HepG2 (cell line): ENCODE measurements around the gene CARS2. TPM values are rescaled to one million over a fixed set of nuclear protein-coding genes. Genes with fewer than 3 reads are reported as not detected.

Experiments used
- ATAC-seq: fragments of 200-7000 bp; cut with Tn5 transposase; 3 replicates; pipeline ENCODE4 v1.9.1; 2020; ENCODE audit warnings: mild to moderate bottlenecking, moderate library complexity
- BruUV-seq: library from RNA; stranded (reverse); fragments of 400-500 nt; replicated peaks from 2 replicates; lab custom pipeline; 2021; lab: Mats Ljungman, UMichigan
- CTCF ChIA-PET: fragments of 300-600 bp; formaldehyde crosslinking; extraction: SDS; loops from one replicate; lab custom pipeline; 2021; ENCODE audit warnings: low total read pairs, inconsistent platforms, low intra/inter-chr PET ratio; lab: Yijun Ruan, JAX
- POLR2A ChIA-PET: fragments of 350-600 bp; sonication (Branson Sonifier 250); formaldehyde crosslinking; loops from one replicate; lab custom pipeline; 2020; ENCODE audit warnings: antibody characterized with exemption, inconsistent platforms; lab: Yijun Ruan, JAX
- DNase-seq: peaks from one replicate; pipeline ENCODE4 v3.0.0-alpha.2; 2015; ENCODE audit warnings: low spot score
- FAIRE-seq: peaks from 3 replicates; lab custom pipeline; 2011; peaks lifted over from hg19 to GRCh38; lab: Jason Lieb, UNC
- H2AFZ ChIP-seq: one replicate; pipeline ENCODE4 v1.6.1; 2011; ENCODE audit warnings: low read length, inconsistent platforms
- H3K27ac ChIP-seq: fragments of 300-600 bp; 3 replicates; pipeline ENCODE4 v1.8.0; 2011; ENCODE audit warnings: mixed run types, mild to moderate bottlenecking, mixed read lengths, low read length, inconsistent platforms; ENCODE audit not compliant: insufficient read depth; ENCODE audit errors: extremely low read length
- H3K27me3 ChIP-seq, 2 experiments: fragments of 200-600 bp in 1 of 2; 2 replicates in 1 of 2; 3 replicates in 1 of 2; pipeline versions ENCODE4 v1.6.0 to v1.8.0; 2011; ENCODE audit warnings: low read length in 2 of 2, mild to moderate bottlenecking in 2 of 2, moderate library complexity in 2 of 2, inconsistent platforms in 1 of 2; ENCODE audit not compliant: insufficient read depth in 2 of 2, control insufficient read depth in 1 of 2
- H3K36me3 ChIP-seq, 2 experiments: fragments of 200-600 bp in 1 of 2; replicated peaks in 1 of 2; 2 replicates in 1 of 2; 3 replicates in 1 of 2; pipeline versions ENCODE4 v1.5.1 to v1.8.0; 2011; ENCODE audit warnings: low read length in 2 of 2, inconsistent platforms in 1 of 2; ENCODE audit not compliant: insufficient read depth in 2 of 2, control insufficient read depth in 1 of 2
- H3K4me1 ChIP-seq: 2 replicates; pipeline ENCODE4 v1.5.1; 2012; ENCODE audit warnings: low read length, inconsistent platforms; ENCODE audit not compliant: insufficient read depth
- H3K4me2 ChIP-seq: 2 replicates; pipeline ENCODE4 v1.6.0; 2011; ENCODE audit warnings: low read depth, low read length, inconsistent platforms
- H3K4me3 ChIP-seq, 3 experiments: fragments of 200-600 bp in 1 of 3; sonication (generic), shearing (Covaris generic) in 1 of 3; replicated peaks in 1 of 3; 2 replicates each; pipeline ENCODE4 v1.5.1; 2011 to 2016; ENCODE audit warnings: low read length in 3 of 3, inconsistent platforms in 2 of 3, low read depth in 2 of 3, mild to moderate bottlenecking in 2 of 3, control low read depth in 1 of 3, mixed read lengths in 1 of 3; ENCODE audit not compliant: insufficient read depth in 1 of 3
- H3K79me2 ChIP-seq: one replicate; pipeline ENCODE4 v1.6.1; 2011; ENCODE audit warnings: low read length, inconsistent platforms; ENCODE audit not compliant: insufficient read depth
- H3K9ac ChIP-seq: 2 replicates; pipeline ENCODE4 v1.6.0; 2011; ENCODE audit warnings: mild to moderate bottlenecking, low read depth, low read length, inconsistent platforms; ENCODE audit not compliant: insufficient read depth
- H3K9me3 ChIP-seq: 2 replicates; pipeline ENCODE4 v1.5.1; 2012; ENCODE audit warnings: mild to moderate bottlenecking, low read length
- H4K20me1 ChIP-seq: 2 replicates; pipeline ENCODE4 v1.6.0; 2011; ENCODE audit warnings: inconsistent platforms, mild to moderate bottlenecking, low read length, moderate library complexity; ENCODE audit not compliant: insufficient read depth
- NCOA1 ChIP-seq: sonication (generic); formaldehyde crosslinking; IDR thresholded peaks from 2 replicates; pipeline ENCODE4 v1.9.0; 2021; ENCODE audit warnings: missing genetic modification reagents
- ZMYM4 ChIP-seq: sonication (generic); formaldehyde crosslinking; IDR thresholded peaks from 2 replicates; pipeline ENCODE4 v1.8.1; 2023; ENCODE audit warnings: mild to moderate bottlenecking, missing genetic modification reagents
- ZNF24 ChIP-seq: fragments of 450-650 bp; IDR thresholded peaks from 2 replicates; pipeline ENCODE4 v1.6.1; 2017; ENCODE audit warnings: antibody characterized with exemption, mild to moderate bottlenecking
- ZNF563 ChIP-seq: sonication (generic); formaldehyde crosslinking; IDR thresholded peaks from 2 replicates; pipeline ENCODE4 v1.8.0; 2022; ENCODE audit warnings: mild to moderate bottlenecking, moderate library complexity, missing genetic modification reagents
- ZNF678 ChIP-seq: sonication (generic); formaldehyde crosslinking; IDR thresholded peaks from 2 replicates; pipeline ENCODE4 v1.4.0; 2020; ENCODE audit warnings: mild to moderate bottlenecking, missing genetic modification reagents
- ZNF782 ChIP-seq: sonication (generic); formaldehyde crosslinking; IDR thresholded peaks from 2 replicates; pipeline ENCODE4 v1.4.0; 2020; ENCODE audit warnings: missing genetic modification reagents, mild to moderate bottlenecking, borderline replicate concordance
- WGBS: methylation state at CpG from one replicate; pipeline ENCODE4 v1.1.6; 2017; ENCODE audit warnings: low lambda C conversion rate; 5-methylcytosine and 5-hydroxymethylcytosine counted together
- in situ Hi-C: cut with HindIII; loops from 2 replicates; pipeline ENCODE4 v1.10.0; 2017; ENCODE audit warnings: low pct_unique_long_range_greater_than_20kb; ENCODE audit not compliant: extremely low pct_ligation_motif_present
- intact Hi-C: fragments of 100-400 bp; cut with micrococcal nuclease; formaldehyde crosslinking; loops from one replicate; pipeline ENCODE4 v1.10.0; 2022; ENCODE audit not compliant: unreplicated experiment
- polyA plus RNA-seq, 8 experiments: library from polyadenylated mRNA; depleted of rRNA in 3 of 8; stranded (reverse) in 7 of 8; unstranded in 1 of 8; fragments of >200 nt; fragmentation: Illumina TruSeq in 4 of 8; extraction: Trizol in 4 of 8; gene quantifications; 2 replicates each; pipeline versions ENCODE4 v1.2.1 to v1.2.3, GENCODE V29; 2011 to 2016; ENCODE audit warnings: low read depth in 4 of 8, missing spikeins in 1 of 8, mixed read lengths in 1 of 8; ENCODE audit not compliant: insufficient read depth in 1 of 8
- total RNA-seq, 5 experiments: library from RNA; depleted of rRNA; stranded (reverse); fragments of >200 nt; fragmentation: Illumina TruSeq; extraction: Trizol; gene quantifications; 2 replicates each; pipeline ENCODE4 v1.2.3, GENCODE V29; 2016; ENCODE audit warnings: low read depth in 1 of 5
- TF ChIP-seq, protein P1 (sequence below): sonication (generic); formaldehyde crosslinking; IDR thresholded peaks from 2 replicates; pipeline ENCODE4 v1.8.0; 2022; ENCODE audit warnings: missing genetic modification reagents, mild to moderate bottlenecking, inconsistent platforms, borderline replicate concordance
- TF ChIP-seq, protein P2 (sequence below): sonication (generic); formaldehyde crosslinking; IDR thresholded peaks from one replicate; pipeline ENCODE4 v1.5.1; 2020; ENCODE audit warnings: mild to moderate bottlenecking, missing genetic modification reagents; ENCODE audit errors: not compliant biosample characterization
- TF ChIP-seq, protein P3 (sequence below): sonication (generic); formaldehyde crosslinking; IDR thresholded peaks from 2 replicates; pipeline ENCODE4 v1.5.0; 2020; ENCODE audit warnings: missing genetic modification reagents, mild to moderate bottlenecking, borderline replicate concordance

The CARS2 gene
- total and polyA plus RNA-seq, 2 of the 13 experiments (the other 11 are each of a cell fraction or from before 2014, with no cell fraction given), result 41.1 to 59.3 TPM

DNA sequence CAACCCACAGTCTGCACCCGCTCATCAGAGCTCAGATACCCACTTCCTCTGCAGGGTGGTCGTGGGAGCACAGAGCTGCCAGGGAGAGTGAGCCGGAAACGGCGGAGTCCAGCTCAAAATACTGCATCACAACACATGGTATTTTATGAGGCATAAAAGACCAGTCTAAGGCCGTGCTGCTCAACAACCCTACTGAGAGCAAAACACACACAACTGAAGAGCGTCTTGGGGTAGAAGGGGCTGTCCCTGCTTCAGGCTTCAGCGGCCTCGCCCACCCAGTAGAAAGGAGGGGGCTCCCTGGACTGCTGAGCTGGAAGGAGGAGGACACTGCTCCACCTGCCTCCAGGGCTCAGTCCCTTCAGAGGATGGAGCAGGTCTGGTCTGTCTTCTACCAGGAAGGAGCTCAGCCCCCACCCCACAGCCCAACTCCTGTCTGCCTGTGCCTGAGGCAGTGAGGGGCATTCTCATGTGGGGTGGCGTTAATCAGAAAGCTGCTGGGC is 53.6 kb downstream of the CARS2 start (continued):
- no peak for TF ChIP-seq ZNF782 (CRISPR knock-in tag)
- TF ChIP-seq ZNF24, result no peak
- TF ChIP-seq, protein P1, sequence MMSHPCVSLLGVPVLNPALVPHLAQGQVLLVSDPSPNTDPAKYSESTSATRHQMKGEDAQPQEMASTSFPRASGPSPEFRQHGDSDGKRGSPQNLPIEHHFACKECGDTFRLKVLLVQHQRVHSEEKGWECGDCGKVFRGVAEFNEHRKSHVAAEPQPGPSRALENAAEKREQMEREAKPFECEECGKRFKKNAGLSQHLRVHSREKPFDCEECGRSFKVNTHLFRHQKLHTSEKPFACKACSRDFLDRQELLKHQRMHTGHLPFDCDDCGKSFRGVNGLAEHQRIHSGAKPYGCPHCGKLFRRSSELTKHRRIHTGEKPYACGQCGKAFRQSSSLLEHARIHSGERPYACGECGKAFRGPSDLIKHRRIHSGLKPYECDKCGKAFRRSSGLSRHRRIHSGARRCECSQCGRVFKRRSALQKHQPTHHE (CRISPR knock-in tag), result no peak
- TF ChIP-seq ZMYM4 (CRISPR knock-in tag), result no peak

DNA sequence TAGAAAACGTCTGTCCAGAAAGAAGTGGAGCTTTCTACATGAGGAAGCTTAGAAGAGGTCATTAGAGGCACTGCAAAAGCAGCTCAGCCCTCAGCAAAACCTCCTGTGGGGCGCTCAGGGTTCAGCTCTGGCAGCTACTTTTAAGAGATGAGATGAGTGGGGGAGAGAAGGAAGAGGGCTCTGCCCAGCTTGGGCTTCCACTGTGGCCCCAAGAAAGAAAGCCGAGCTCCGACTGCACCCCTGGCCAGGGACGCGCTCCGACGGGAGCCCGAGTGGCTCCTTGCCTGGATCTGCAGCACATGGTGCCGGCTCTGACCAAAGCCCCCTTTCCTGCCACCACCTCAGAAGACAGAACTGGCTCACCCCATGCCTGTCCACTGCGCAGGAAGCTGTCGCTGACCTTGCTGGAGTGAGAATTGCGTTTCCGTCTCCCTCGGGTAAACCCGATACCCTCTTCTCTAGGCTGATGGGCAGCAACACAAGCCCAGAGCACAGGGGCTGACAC is 54.1 kb downstream of the CARS2 start:
- ChIA-PET POLR2A (no interaction called here), CTCF (no interaction called here)
- Histone ChIP-seq H3K4me3 (no peak overlapping the region), H3K9me3 (no peaks in the 10 kb centered on the region), H3K36me3 (peaks cover 6 to 29% of the 10 kb centered on the region in 2 experiments), H3K27me3 (no peaks in the 10 kb centered on the region), H3K27ac (no peak overlapping the region), H3K9ac (no peak overlapping the region), H2AFZ (no peak overlapping the region), H3K4me2 (no peak overlapping the region), H3K4me1 (no peaks in the 10 kb centered on the region), H3K79me2 (no peaks in the 10 kb centered on the region), H4K20me1 (no peaks in the 10 kb centered on the region)
- in situ Hi-C loops (no loop called here), intact Hi-C loops (no loop called here)
- ATAC-seq (no peak), DNase-seq (no peak), FAIRE-seq (no peak)
- 98% methylated on average over 14 of the region's 16 CpGs for WGBS
- no TSS peak for BruUV-seq
- TF ChIP-seq, protein P2, sequence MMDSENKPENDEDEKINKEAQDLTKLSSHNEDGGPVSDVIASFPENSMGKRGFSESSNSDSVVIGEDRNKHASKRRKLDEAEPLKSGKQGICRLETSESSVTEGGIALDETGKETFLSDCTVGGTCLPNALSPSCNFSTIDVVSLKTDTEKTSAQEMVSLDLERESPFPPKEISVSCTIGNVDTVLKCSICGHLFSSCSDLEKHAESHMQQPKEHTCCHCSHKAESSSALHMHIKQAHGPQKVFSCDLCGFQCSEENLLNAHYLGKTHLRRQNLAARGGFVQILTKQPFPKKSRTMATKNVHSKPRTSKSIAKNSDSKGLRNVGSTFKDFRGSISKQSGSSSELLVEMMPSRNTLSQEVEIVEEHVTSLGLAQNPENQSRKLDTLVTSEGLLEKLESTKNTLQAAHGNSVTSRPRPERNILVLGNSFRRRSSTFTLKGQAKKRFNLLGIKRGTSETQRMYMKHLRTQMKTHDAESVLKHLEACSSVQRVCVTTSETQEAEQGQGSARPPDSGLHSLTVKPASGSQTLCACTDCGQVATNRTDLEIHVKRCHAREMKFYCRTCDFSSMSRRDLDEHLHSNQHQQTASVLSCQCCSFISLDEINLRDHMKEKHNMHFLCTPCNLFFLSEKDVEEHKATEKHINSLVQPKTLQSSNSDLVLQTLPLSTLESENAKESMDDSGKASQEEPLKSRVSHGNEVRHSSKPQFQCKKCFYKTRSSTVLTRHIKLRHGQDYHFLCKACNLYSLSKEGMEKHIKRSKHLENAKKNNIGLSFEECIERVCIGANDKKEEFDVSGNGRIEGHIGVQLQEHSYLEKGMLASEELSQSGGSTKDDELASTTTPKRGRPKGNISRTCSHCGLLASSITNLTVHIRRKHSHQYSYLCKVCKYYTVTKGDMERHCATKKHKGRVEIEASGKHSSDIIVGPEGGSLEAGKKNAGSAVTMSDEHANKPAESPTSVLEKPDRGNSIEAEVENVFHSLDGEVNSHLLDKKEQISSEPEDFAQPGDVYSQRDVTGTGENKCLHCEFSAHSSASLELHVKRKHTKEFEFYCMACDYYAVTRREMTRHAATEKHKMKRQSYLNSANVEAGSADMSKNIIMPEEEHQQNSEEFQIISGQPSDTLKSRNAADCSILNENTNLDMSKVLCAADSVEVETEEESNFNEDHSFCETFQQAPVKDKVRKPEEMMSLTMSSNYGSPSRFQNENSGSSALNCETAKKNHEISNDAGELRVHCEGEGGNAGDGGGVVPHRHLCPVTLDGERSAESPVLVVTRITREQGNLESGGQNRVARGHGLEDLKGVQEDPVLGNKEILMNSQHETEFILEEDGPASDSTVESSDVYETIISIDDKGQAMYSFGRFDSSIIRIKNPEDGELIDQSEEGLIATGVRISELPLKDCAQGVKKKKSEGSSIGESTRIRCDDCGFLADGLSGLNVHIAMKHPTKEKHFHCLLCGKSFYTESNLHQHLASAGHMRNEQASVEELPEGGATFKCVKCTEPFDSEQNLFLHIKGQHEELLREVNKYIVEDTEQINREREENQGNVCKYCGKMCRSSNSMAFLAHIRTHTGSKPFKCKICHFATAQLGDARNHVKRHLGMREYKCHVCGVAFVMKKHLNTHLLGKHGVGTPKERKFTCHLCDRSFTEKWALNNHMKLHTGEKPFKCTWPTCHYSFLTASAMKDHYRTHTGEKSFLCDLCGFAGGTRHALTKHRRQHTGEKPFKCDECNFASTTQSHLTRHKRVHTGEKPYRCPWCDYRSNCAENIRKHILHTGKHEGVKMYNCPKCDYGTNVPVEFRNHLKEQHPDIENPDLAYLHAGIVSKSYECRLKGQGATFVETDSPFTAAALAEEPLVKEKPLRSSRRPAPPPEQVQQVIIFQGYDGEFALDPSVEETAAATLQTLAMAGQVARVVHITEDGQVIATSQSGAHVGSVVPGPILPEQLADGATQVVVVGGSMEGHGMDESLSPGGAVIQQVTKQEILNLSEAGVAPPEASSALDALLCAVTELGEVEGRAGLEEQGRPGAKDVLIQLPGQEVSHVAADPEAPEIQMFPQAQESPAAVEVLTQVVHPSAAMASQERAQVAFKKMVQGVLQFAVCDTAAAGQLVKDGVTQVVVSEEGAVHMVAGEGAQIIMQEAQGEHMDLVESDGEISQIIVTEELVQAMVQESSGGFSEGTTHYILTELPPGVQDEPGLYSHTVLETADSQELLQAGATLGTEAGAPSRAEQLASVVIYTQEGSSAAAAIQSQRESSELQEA (CRISPR knock-in tag), result no peak
- TF ChIP-seq, protein P3, sequence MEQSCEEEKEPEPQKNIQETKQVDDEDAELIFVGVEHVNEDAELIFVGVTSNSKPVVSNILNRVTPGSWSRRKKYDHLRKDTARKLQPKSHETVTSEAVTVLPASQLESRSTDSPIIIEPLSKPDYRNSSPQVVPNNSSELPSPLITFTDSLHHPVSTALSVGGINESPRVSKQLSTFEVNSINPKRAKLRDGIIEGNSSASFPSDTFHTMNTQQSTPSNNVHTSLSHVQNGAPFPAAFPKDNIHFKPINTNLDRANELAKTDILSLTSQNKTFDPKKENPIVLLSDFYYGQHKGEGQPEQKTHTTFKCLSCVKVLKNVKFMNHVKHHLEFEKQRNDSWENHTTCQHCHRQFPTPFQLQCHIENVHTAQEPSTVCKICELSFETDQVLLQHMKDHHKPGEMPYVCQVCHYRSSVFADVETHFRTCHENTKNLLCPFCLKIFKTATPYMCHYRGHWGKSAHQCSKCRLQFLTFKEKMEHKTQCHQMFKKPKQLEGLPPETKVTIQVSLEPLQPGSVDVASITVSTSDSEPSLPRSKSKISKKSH, result no peak
- TF ChIP-seq ZNF563, result no peak
- no peak for TF ChIP-seq NCOA1
- TF ChIP-seq ZNF678 (CRISPR knock-in tag), result no peak
